ENCODE data around the gene ATP4A.

Gene ATP4A

GRCh38 chr19:35516310-35516709 is 47.1 kb downstream of the ATP4A start:
- no peak overlapping the region for H3K4me2 ChIP-seq (ENCODE audit: low read depth, low read length, poor library complexity, severe bottlenecking)
- no peaks in the 10 kb centered on the region for H3K27me3 ChIP-seq (ENCODE audit: insufficient read depth, low read length, poor library complexity, severe bottlenecking)
- no peaks in the 10 kb centered on the region for H3K36me3 ChIP-seq (ENCODE audit: insufficient read depth, low read length)
- TF ChIP-seq, protein P1, sequence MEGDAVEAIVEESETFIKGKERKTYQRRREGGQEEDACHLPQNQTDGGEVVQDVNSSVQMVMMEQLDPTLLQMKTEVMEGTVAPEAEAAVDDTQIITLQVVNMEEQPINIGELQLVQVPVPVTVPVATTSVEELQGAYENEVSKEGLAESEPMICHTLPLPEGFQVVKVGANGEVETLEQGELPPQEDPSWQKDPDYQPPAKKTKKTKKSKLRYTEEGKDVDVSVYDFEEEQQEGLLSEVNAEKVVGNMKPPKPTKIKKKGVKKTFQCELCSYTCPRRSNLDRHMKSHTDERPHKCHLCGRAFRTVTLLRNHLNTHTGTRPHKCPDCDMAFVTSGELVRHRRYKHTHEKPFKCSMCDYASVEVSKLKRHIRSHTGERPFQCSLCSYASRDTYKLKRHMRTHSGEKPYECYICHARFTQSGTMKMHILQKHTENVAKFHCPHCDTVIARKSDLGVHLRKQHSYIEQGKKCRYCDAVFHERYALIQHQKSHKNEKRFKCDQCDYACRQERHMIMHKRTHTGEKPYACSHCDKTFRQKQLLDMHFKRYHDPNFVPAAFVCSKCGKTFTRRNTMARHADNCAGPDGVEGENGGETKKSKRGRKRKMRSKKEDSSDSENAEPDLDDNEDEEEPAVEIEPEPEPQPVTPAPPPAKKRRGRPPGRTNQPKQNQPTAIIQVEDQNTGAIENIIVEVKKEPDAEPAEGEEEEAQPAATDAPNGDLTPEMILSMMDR (conservative IDR thresholded peaks at IDR 0.05; ENCODE audit: low read length), result no peak
- TF ChIP-seq EZH2phosphoT487 (IDR thresholded peaks at IDR 0.05; ENCODE audit: borderline replicate concordance), result no peak
- H3K9ac ChIP-seq (ENCODE audit: low read depth, low read length, poor library complexity, severe bottlenecking), result no peak overlapping the region
- no peaks in the 10 kb centered on the region for H3F3A ChIP-seq (ENCODE audit: low read depth)
- no peaks in the 10 kb centered on the region for H3K9me2 ChIP-seq (replicated peaks; ENCODE audit: low read depth, low read length)
- no peak overlapping the region for H3K4me3 ChIP-seq (ENCODE audit: low read length, poor library complexity, severe bottlenecking)
- H4K20me1 ChIP-seq (ENCODE audit: insufficient read depth, low read length, poor library complexity, severe bottlenecking), result no peaks in the 10 kb centered on the region
- H2AFZ ChIP-seq (ENCODE audit: low read length), result no peak overlapping the region
- no peaks in the 10 kb centered on the region for H3K4me1 ChIP-seq (ENCODE audit: insufficient read depth, low read length, poor library complexity, severe bottlenecking)
- no peaks in the 10 kb centered on the region for H3K9me3 ChIP-seq (ENCODE audit: insufficient read depth, low read depth, low read length)
- H3K79me2 ChIP-seq (ENCODE audit: insufficient read depth, low read length), result no peaks in the 10 kb centered on the region

GRCh38 chr19:35514282-35514809 is 49.1 kb downstream of the ATP4A start:
- Histone ChIP-seq H2AFZ (ENCODE audit: low read length) (no peak overlapping the region), H3K4me1 (ENCODE audit: insufficient read depth, low read length, poor library complexity, severe bottlenecking) (peaks cover 10% of the 10 kb centered on the region), H3K9me3 (ENCODE audit: insufficient read depth, low read depth, low read length) (no peaks in the 10 kb centered on the region), H4K20me1 (ENCODE audit: insufficient read depth, low read length, poor library complexity, severe bottlenecking) (no peaks in the 10 kb centered on the region), H3K79me2 (ENCODE audit: insufficient read depth, low read length) (no peaks in the 10 kb centered on the region), H3K36me3 (ENCODE audit: insufficient read depth, low read length) (no peaks in the 10 kb centered on the region), H3K9me2 (replicated peaks; ENCODE audit: low read depth, low read length) (no peaks in the 10 kb centered on the region), H3K4me3 (ENCODE audit: low read length, poor library complexity, severe bottlenecking) (no peak overlapping the region), H3K4me2 (ENCODE audit: low read depth, low read length, poor library complexity, severe bottlenecking) (no peak overlapping the region), H3K27me3 (ENCODE audit: insufficient read depth, low read length, poor library complexity, severe bottlenecking) (no peaks in the 10 kb centered on the region), H3K9ac (ENCODE audit: low read depth, low read length, poor library complexity, severe bottlenecking) (no peak overlapping the region), H3F3A (ENCODE audit: low read depth) (no peaks in the 10 kb centered on the region)
- TF ChIP-seq, protein P1 (conservative IDR thresholded peaks at IDR 0.05; ENCODE audit: low read length), result no peak
- no peak for TF ChIP-seq EZH2phosphoT487 (IDR thresholded peaks at IDR 0.05; ENCODE audit: borderline replicate concordance)

GRCh38 chr19:35513628-35514281 is 49.7 kb downstream of the ATP4A start, which contains the start of gene DMKN:
Gene DMKN (minus strand): TSS chr19:35513649. CDS start chr19:35513475, 174 bp downstream.
- Histone ChIP-seq H3K9me3 (ENCODE audit: insufficient read depth, low read depth, low read length) (no peaks in the 10 kb centered on the region), H3K4me2 (ENCODE audit: low read depth, low read length, poor library complexity, severe bottlenecking) (no peak within 1 kb of the TSS), H3K79me2 (ENCODE audit: insufficient read depth, low read length) (no peaks in the 10 kb centered on the region), H2AFZ (ENCODE audit: low read length) (no peak within 1 kb of the TSS), H3K4me3 (ENCODE audit: low read length, poor library complexity, severe bottlenecking) (no peak within 1 kb of the TSS), H3K9ac (ENCODE audit: low read depth, low read length, poor library complexity, severe bottlenecking) (no peak within 1 kb of the TSS), H3K9me2 (replicated peaks; ENCODE audit: low read depth, low read length) (no peaks in the 10 kb centered on the region), H4K20me1 (ENCODE audit: insufficient read depth, low read length, poor library complexity, severe bottlenecking) (no peaks in the 10 kb centered on the region), H3K27me3 (ENCODE audit: insufficient read depth, low read length, poor library complexity, severe bottlenecking) (no peaks in the 10 kb centered on the region), H3F3A (ENCODE audit: low read depth) (no peaks in the 10 kb centered on the region), H3K36me3 (ENCODE audit: insufficient read depth, low read length) (no peaks in the 10 kb centered on the region), H3K4me1 (ENCODE audit: insufficient read depth, low read length, poor library complexity, severe bottlenecking) (peaks cover 13% of the 10 kb centered on the region)
- TF ChIP-seq, protein P1 (conservative IDR thresholded peaks at IDR 0.05; ENCODE audit: low read length), result 0 out of 2 replicates have a peak, but pooled peaks have one; percentile 9
- no peak for TF ChIP-seq EZH2phosphoT487 (IDR thresholded peaks at IDR 0.05; ENCODE audit: borderline replicate concordance)

All from Loucy (cell line).